Neural cell (in vitro differentiated cells): ENCODE results near the gene IL7R. TPM values are rescaled to one million over a fixed set of nuclear protein-coding genes. Genes with fewer than 3 reads are reported as not detected.

Experiments used
- H2AFZ ChIP-seq: fragments of 200-600, 300-800 bp; sonication (generic), shearing (Covaris generic); 2 replicates; pipeline ENCODE4 v1.6.0; 2014; ENCODE audit warnings: low read depth, mild to moderate bottlenecking, antibody characterized with exemption, low read length, moderate library complexity
- H3F3A ChIP-seq: fragments of 200-600 bp; shearing (Covaris generic); 2 replicates; pipeline ENCODE4 v1.6.1; 2016; ENCODE audit warnings: mild to moderate bottlenecking, moderate library complexity, mixed read lengths, antibody characterized with exemption, low read length; ENCODE audit not compliant: insufficient read depth, poor library complexity, severe bottlenecking
- H3K27ac ChIP-seq: fragments of 200-600, 300-800 bp; sonication (generic), shearing (Covaris generic); 2 replicates; pipeline ENCODE4 v1.5.1; 2014; ENCODE audit warnings: mild to moderate bottlenecking, low read length, moderate library complexity
- H3K27me3 ChIP-seq: fragments of 300-800, 200-600 bp; sonication (generic), shearing (Covaris generic); 2 replicates; pipeline ENCODE4 v1.6.0; 2014; ENCODE audit warnings: mild to moderate bottlenecking, low read depth, low read length, moderate library complexity; ENCODE audit not compliant: insufficient read depth
- H3K36me3 ChIP-seq: fragments of 300-800, 200-600 bp; sonication (generic), shearing (Covaris generic); 2 replicates; pipeline ENCODE4 v1.5.1; 2014; ENCODE audit warnings: mild to moderate bottlenecking, antibody characterized with exemption, low read length, moderate library complexity; ENCODE audit not compliant: insufficient read depth
- H3K4me2 ChIP-seq: fragments of 300-800, 200-600 bp; sonication (generic), shearing (Covaris generic); 2 replicates; pipeline ENCODE4 v1.6.0; 2014; ENCODE audit warnings: mild to moderate bottlenecking, low read length
- H3K4me3 ChIP-seq: fragments of 300-800, 200-600 bp; sonication (generic), shearing (Covaris generic); 2 replicates; pipeline ENCODE4 v1.5.1; 2014; ENCODE audit warnings: mild to moderate bottlenecking, low read length, moderate library complexity
- H3K79me2 ChIP-seq: fragments of 200-600 bp; shearing (Covaris generic); replicated peaks from 2 replicates; pipeline ENCODE4 v1.6.0; 2014; ENCODE audit warnings: mild to moderate bottlenecking, low read length, moderate library complexity; ENCODE audit not compliant: insufficient read depth
- H3K9ac ChIP-seq: fragments of 300-800, 200-600 bp; sonication (generic), shearing (Covaris generic); 2 replicates; pipeline ENCODE4 v1.6.1; 2016; ENCODE audit warnings: mild to moderate bottlenecking, low read length, mixed read lengths
- H3K9me2 ChIP-seq: fragments of 200-600 bp; shearing (Covaris generic); 2 replicates; pipeline ENCODE4 v1.6.1; 2016; ENCODE audit warnings: mild to moderate bottlenecking, low read length, mixed read lengths; ENCODE audit not compliant: insufficient read depth
- H3K9me3 ChIP-seq: fragments of 200-600, 300-800 bp; sonication (generic), shearing (Covaris generic); 2 replicates; pipeline ENCODE4 v1.6.1; 2016; ENCODE audit warnings: mild to moderate bottlenecking, mixed run types, low read length, moderate library complexity, mixed read lengths
- H4K20me1 ChIP-seq: fragments of 200-600 bp; shearing (Covaris generic); 2 replicates; pipeline ENCODE4 v1.6.1; 2016; ENCODE audit warnings: mild to moderate bottlenecking, mixed run types; ENCODE audit not compliant: insufficient read depth
- CTCF ChIP-seq: fragments of 450-650 bp; IDR thresholded peaks from 2 replicates; pipeline ENCODE4 v1.5.1; 2014; ENCODE audit warnings: antibody characterized with exemption, mild to moderate bottlenecking, moderate library complexity; ENCODE audit not compliant: poor library complexity, severe bottlenecking
- EP300 ChIP-seq: fragments of 450-650 bp; conservative IDR thresholded peaks from 2 replicates; pipeline ENCODE4 v1.6.1; 2014; ENCODE audit warnings: antibody characterized with exemption, mild to moderate bottlenecking, moderate library complexity; ENCODE audit not compliant: poor library complexity, severe bottlenecking
- EZH2 ChIP-seq: fragments of 200-600, 300-800 bp; shearing (Covaris generic), sonication (generic); IDR thresholded peaks from 2 replicates; pipeline ENCODE4 v1.6.1; 2014; ENCODE audit warnings: antibody characterized with exemption, low read length, borderline replicate concordance, mild to moderate bottlenecking; ENCODE audit not compliant: insufficient read depth, poor library complexity, severe bottlenecking
- MXI1 ChIP-seq: fragments of 450-650 bp; conservative IDR thresholded peaks from 2 replicates; pipeline ENCODE4 v1.6.1; 2014; ENCODE audit warnings: antibody characterized with exemption, mild to moderate bottlenecking; ENCODE audit not compliant: poor library complexity, severe bottlenecking
- POLR2AphosphoS5 ChIP-seq: IDR thresholded peaks from 2 replicates; pipeline ENCODE4 v1.6.1; 2012
- RAD21 ChIP-seq: fragments of 450-650 bp; conservative IDR thresholded peaks from 2 replicates; pipeline ENCODE4 v1.6.1; 2014; ENCODE audit warnings: antibody characterized with exemption, mild to moderate bottlenecking, moderate library complexity
- REST ChIP-seq: IDR thresholded peaks from 2 replicates; pipeline ENCODE4 v1.6.1; 2012; ENCODE audit warnings: borderline replicate concordance
- SMC3 ChIP-seq: fragments of 450-650 bp; conservative IDR thresholded peaks from 2 replicates; pipeline ENCODE4 v1.6.1; 2014; ENCODE audit warnings: antibody characterized with exemption, mild to moderate bottlenecking, moderate library complexity; ENCODE audit not compliant: poor library complexity
- TAF1 ChIP-seq: IDR thresholded peaks from 2 replicates; pipeline ENCODE4 v1.6.1; 2012; ENCODE audit warnings: low read depth
- polyA plus RNA-seq: library from polyadenylated mRNA; depleted of rRNA; stranded (reverse); fragments of >200 nt; gene quantifications from 2 replicates; pipeline ENCODE4 v1.2.3, GENCODE V29; 2014

IL7R gene
- polyA plus RNA-seq, 1 donor from 2014 or later, result not detected

- Histone ChIP-seq H2AFZ (no peak overlapping the region), H3K4me3 (no peak overlapping the region), H3K9ac (no peak overlapping the region), H4K20me1 (no peaks in the 10 kb centered on the region), H3K79me2 (no peaks in the 10 kb centered on the region), H3K27ac (no peak overlapping the region), H3F3A (no peaks in the 10 kb centered on the region), H3K9me3 (no peaks in the 10 kb centered on the region), H3K9me2 (no peaks in the 10 kb centered on the region), H3K4me2 (no peak overlapping the region), H3K27me3 (no peaks in the 10 kb centered on the region), H3K36me3 (no peaks in the 10 kb centered on the region)
- TF ChIP-seq POLR2AphosphoS5 (no peak), RAD21 (no peak), EP300 (no peak), EZH2 (no peak), MXI1 (no peak), CTCF (no peak)
These were observed 62.5 kb downstream of the IL7R start for GRCh38 chr5:35919191-35919590.

GRCh38 chr5:35920890-35921289 lies 64.2 kb downstream of the IL7R start:
- Histone ChIP-seq H3K27ac (no peak overlapping the region), H3K9me2 (no peaks in the 10 kb centered on the region), H3K27me3 (no peaks in the 10 kb centered on the region), H3K4me3 (no peak overlapping the region), H4K20me1 (no peaks in the 10 kb centered on the region), H3K79me2 (no peaks in the 10 kb centered on the region), H3K4me2 (no peak overlapping the region), H3K36me3 (no peaks in the 10 kb centered on the region), H2AFZ (no peak overlapping the region), H3K9me3 (no peaks in the 10 kb centered on the region), H3F3A (no peaks in the 10 kb centered on the region), H3K9ac (no peak overlapping the region)
- TF ChIP-seq POLR2AphosphoS5 (no peak), RAD21 (no peak), TAF1 (no peak), CTCF (no peak), EZH2 (no peak), MXI1 (no peak), REST (no peak), SMC3 (no peak)
